HEK293 (cell line): ENCODE data around the gene NUMBL.
A peak's percentile ranks its signal among the peaks of the same experiment; 100 is the strongest.

ENCODE experiments used
- MZF1 ChIP-seq: fragments of 450-650 bp; formaldehyde crosslinking; IDR thresholded peaks from 2 replicates; pipeline ENCODE4 v1.5.1; 2017; ENCODE audit warnings: missing biosample characterization, missing genetic modification characterization, borderline replicate concordance
- SCRT2 ChIP-seq: fragments of 450-650 bp; formaldehyde crosslinking; IDR thresholded peaks from 2 replicates; pipeline ENCODE4 v1.5.1; 2016; ENCODE audit warnings: missing biosample characterization, missing genetic modification characterization
- SP2 ChIP-seq: fragments of 450-650 bp; formaldehyde crosslinking; IDR thresholded peaks from 2 replicates; pipeline ENCODE4 v1.5.1; 2016; ENCODE audit warnings: missing biosample characterization, missing genetic modification characterization
- TCF7L2 ChIP-seq: IDR thresholded peaks from 2 replicates; pipeline ENCODE4 v1.6.1; 2011; ENCODE audit warnings: low read depth, mild to moderate bottlenecking, inconsistent platforms, low read length, moderate library complexity, borderline replicate concordance
- YY1 ChIP-seq: fragments of 450-650 bp; formaldehyde crosslinking; IDR thresholded peaks from 2 replicates; pipeline ENCODE4 v1.5.1; 2018; ENCODE audit warnings: missing biosample characterization, missing genetic modification characterization
- ZBTB8A ChIP-seq: fragments of 450-650 bp; formaldehyde crosslinking; IDR thresholded peaks from 2 replicates; pipeline ENCODE4 v1.5.1; 2016; ENCODE audit warnings: missing biosample characterization, missing genetic modification characterization
- ZNF112 ChIP-seq: fragments of 450-650 bp; formaldehyde crosslinking; IDR thresholded peaks from 2 replicates; pipeline ENCODE4 v1.5.0; 2017; ENCODE audit warnings: missing biosample characterization, missing genetic modification characterization
- ZNF239 ChIP-seq: fragments of 450-650 bp; formaldehyde crosslinking; IDR thresholded peaks from 2 replicates; pipeline ENCODE4 v1.5.1; 2016; ENCODE audit warnings: missing biosample characterization, missing genetic modification characterization
- ZNF24 ChIP-seq: fragments of 450-650 bp; formaldehyde crosslinking; IDR thresholded peaks from 2 replicates; pipeline ENCODE4 v1.5.1; 2016; ENCODE audit warnings: missing biosample characterization, missing genetic modification characterization
- ZNF248 ChIP-seq: fragments of 450-650 bp; formaldehyde crosslinking; IDR thresholded peaks from 2 replicates; pipeline ENCODE4 v1.5.1; 2017; ENCODE audit warnings: missing biosample characterization, missing genetic modification characterization
- ZNF341 ChIP-seq: fragments of 450-650 bp; formaldehyde crosslinking; IDR thresholded peaks from 2 replicates; pipeline ENCODE4; 2016; ENCODE audit warnings: low read depth, missing biosample characterization, missing genetic modification characterization
- ZNF423 ChIP-seq: fragments of 450-650 bp; formaldehyde crosslinking; IDR thresholded peaks from 2 replicates; pipeline ENCODE4 v1.5.1; 2016; ENCODE audit warnings: missing biosample characterization, missing genetic modification characterization
- ZNF529 ChIP-seq: fragments of 450-650 bp; formaldehyde crosslinking; IDR thresholded peaks from 2 replicates; pipeline ENCODE4 v1.5.1; 2017; ENCODE audit warnings: missing genetic modification characterization, missing biosample characterization; ENCODE audit not compliant: insufficient replicate concordance
- ZNF530 ChIP-seq: fragments of 450-650 bp; formaldehyde crosslinking; IDR thresholded peaks from 2 replicates; pipeline ENCODE4 v1.5.1; 2016; ENCODE audit warnings: low read depth, missing biosample characterization, missing genetic modification characterization
- ZNF560 ChIP-seq: fragments of 450-650 bp; formaldehyde crosslinking; IDR thresholded peaks from 2 replicates; pipeline ENCODE4 v1.5.1; 2017; ENCODE audit warnings: missing biosample characterization, missing genetic modification characterization, borderline replicate concordance
- ZNF776 ChIP-seq: fragments of 450-650 bp; formaldehyde crosslinking; IDR thresholded peaks from 2 replicates; pipeline ENCODE4 v1.5.0; 2017; ENCODE audit warnings: missing biosample characterization, missing genetic modification characterization, borderline replicate concordance
- ZNF792 ChIP-seq: fragments of 450-650 bp; formaldehyde crosslinking; IDR thresholded peaks from 2 replicates; pipeline ENCODE4 v1.5.1; 2016; ENCODE audit warnings: missing biosample characterization, missing genetic modification characterization
- ZNF830 ChIP-seq: fragments of 450-650 bp; IDR thresholded peaks from 2 replicates; pipeline ENCODE4 v1.5.0; 2018; ENCODE audit warnings: missing biosample characterization, missing genetic modification characterization, low read depth, mild to moderate bottlenecking, moderate library complexity
- TF ChIP-seq, protein P1 (sequence below): fragments of 450-650 bp; formaldehyde crosslinking; IDR thresholded peaks from 2 replicates; pipeline ENCODE4; 2016; ENCODE audit warnings: missing biosample characterization, missing genetic modification characterization
- TF ChIP-seq, protein P2 (sequence below): fragments of 450-650 bp; formaldehyde crosslinking; IDR thresholded peaks from 2 replicates; pipeline ENCODE4 v1.5.1; 2016; ENCODE audit warnings: missing biosample characterization, missing genetic modification characterization
- TF ChIP-seq, protein P3 (sequence below): sonication (generic); formaldehyde crosslinking; IDR thresholded peaks from 2 replicates; pipeline ENCODE4 v1.8.1; 2022; ENCODE audit warnings: mild to moderate bottlenecking, moderate library complexity, missing genetic modification reagents
- TF ChIP-seq, protein P4 (sequence below): fragments of 450-650 bp; formaldehyde crosslinking; IDR thresholded peaks from 2 replicates; pipeline ENCODE4 v1.5.1; 2017; ENCODE audit warnings: missing biosample characterization, missing genetic modification characterization
- TF ChIP-seq, protein P5 (sequence below): fragments of 450-650 bp; formaldehyde crosslinking; IDR thresholded peaks from 2 replicates; pipeline ENCODE4 v1.5.1; 2016; ENCODE audit warnings: missing biosample characterization, missing genetic modification characterization
- TF ChIP-seq, protein P6 (sequence below): fragments of 450-650 bp; IDR thresholded peaks from 2 replicates; pipeline ENCODE4 v1.5.1; 2018; ENCODE audit warnings: missing biosample characterization, missing genetic modification characterization
- TF ChIP-seq, protein P7 (sequence below): fragments of 450-650 bp; formaldehyde crosslinking; IDR thresholded peaks from 2 replicates; pipeline ENCODE4 v1.5.1; 2016; ENCODE audit warnings: missing biosample characterization, missing genetic modification characterization

The NUMBL gene

DNA sequence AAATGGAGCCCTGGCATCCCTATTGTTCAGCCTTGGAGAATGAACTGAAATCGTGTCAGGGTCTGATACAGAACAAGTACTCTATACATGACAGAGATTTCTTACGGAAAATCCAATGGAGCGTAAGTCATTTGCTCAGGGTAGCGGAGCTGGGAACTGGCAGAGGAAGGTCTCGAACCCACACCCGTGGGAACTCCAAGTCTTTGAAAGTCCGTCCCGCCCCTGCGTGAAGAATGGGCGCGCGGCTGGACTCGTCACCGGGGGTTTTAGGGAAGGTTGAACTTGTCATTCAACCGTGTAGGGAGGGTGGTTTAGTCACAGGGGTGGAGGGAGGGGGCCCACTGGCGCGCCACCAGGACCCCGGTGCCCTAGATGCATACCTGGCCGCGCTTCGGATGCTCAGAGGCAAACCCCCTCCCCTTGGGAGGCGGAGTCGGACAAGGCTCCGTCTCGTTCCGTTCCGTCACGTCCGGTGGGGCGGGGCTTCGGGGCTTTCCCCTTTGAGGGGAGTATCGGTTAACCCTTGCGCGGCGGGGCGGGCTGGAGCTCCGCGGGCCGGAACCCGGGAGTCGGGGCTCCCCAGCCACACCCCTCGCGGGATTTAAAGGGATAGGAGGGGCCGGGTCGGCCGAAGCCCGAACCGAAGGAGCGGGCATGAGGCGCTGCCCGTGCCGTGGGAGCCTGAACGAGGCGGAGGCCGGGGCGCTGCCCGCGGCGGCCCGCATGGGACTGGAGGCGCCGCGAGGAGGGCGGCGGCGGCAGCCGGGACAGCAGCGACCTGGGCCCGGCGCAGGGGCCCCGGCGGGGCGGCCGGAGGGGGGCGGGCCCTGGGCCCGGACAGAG, 26.3 kb upstream of the NUMBL start, which contains the start of the genes COQ8B and ITPKC (continued):
- TF ChIP-seq ZNF529 (tag by site-specific recombination): no peak
- TF ChIP-seq ZNF341 (tag by site-specific recombination): peak; percentile 63
- no peak for TF ChIP-seq YY1 (tag by site-specific recombination)
- peak; percentile 99 for TF ChIP-seq SP2 (tag by site-specific recombination)
- TF ChIP-seq, protein P1, sequence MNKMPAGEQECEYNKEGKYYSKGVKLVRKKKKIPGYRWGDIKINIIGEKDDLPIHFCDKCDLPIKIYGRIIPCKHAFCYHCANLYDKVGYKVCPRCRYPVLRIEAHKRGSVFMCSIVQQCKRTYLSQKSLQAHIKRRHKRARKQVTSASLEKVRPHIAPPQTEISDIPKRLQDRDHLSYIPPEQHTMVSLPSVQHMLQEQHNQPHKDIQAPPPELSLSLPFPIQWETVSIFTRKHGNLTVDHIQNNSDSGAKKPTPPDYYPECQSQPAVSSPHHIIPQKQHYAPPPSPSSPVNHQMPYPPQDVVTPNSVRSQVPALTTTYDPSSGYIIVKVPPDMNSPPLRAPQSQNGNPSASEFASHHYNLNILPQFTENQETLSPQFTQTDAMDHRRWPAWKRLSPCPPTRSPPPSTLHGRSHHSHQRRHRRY (tag by site-specific recombination): no peak
- TF ChIP-seq, protein P2, sequence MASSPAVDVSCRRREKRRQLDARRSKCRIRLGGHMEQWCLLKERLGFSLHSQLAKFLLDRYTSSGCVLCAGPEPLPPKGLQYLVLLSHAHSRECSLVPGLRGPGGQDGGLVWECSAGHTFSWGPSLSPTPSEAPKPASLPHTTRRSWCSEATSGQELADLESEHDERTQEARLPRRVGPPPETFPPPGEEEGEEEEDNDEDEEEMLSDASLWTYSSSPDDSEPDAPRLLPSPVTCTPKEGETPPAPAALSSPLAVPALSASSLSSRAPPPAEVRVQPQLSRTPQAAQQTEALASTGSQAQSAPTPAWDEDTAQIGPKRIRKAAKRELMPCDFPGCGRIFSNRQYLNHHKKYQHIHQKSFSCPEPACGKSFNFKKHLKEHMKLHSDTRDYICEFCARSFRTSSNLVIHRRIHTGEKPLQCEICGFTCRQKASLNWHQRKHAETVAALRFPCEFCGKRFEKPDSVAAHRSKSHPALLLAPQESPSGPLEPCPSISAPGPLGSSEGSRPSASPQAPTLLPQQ (tag by site-specific recombination): peak; percentile 98
- TF ChIP-seq ZBTB8A: 0 out of 2 replicates have a peak, but pooled peaks have one; percentile 55
- TF ChIP-seq ZNF112 (tag by site-specific recombination): no peak
- TF ChIP-seq, protein P3, sequence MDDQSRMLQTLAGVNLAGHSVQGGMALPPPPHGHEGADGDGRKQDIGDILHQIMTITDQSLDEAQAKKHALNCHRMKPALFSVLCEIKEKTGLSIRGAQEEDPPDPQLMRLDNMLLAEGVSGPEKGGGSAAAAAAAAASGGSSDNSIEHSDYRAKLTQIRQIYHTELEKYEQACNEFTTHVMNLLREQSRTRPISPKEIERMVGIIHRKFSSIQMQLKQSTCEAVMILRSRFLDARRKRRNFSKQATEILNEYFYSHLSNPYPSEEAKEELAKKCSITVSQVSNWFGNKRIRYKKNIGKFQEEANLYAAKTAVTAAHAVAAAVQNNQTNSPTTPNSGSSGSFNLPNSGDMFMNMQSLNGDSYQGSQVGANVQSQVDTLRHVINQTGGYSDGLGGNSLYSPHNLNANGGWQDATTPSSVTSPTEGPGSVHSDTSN (CRISPR knock-in tag): no peak
- TF ChIP-seq, protein P4, sequence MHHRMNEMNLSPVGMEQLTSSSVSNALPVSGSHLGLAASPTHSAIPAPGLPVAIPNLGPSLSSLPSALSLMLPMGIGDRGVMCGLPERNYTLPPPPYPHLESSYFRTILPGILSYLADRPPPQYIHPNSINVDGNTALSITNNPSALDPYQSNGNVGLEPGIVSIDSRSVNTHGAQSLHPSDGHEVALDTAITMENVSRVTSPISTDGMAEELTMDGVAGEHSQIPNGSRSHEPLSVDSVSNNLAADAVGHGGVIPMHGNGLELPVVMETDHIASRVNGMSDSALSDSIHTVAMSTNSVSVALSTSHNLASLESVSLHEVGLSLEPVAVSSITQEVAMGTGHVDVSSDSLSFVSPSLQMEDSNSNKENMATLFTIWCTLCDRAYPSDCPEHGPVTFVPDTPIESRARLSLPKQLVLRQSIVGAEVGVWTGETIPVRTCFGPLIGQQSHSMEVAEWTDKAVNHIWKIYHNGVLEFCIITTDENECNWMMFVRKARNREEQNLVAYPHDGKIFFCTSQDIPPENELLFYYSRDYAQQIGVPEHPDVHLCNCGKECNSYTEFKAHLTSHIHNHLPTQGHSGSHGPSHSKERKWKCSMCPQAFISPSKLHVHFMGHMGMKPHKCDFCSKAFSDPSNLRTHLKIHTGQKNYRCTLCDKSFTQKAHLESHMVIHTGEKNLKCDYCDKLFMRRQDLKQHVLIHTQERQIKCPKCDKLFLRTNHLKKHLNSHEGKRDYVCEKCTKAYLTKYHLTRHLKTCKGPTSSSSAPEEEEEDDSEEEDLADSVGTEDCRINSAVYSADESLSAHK: no peak
- TF ChIP-seq, protein P5, sequence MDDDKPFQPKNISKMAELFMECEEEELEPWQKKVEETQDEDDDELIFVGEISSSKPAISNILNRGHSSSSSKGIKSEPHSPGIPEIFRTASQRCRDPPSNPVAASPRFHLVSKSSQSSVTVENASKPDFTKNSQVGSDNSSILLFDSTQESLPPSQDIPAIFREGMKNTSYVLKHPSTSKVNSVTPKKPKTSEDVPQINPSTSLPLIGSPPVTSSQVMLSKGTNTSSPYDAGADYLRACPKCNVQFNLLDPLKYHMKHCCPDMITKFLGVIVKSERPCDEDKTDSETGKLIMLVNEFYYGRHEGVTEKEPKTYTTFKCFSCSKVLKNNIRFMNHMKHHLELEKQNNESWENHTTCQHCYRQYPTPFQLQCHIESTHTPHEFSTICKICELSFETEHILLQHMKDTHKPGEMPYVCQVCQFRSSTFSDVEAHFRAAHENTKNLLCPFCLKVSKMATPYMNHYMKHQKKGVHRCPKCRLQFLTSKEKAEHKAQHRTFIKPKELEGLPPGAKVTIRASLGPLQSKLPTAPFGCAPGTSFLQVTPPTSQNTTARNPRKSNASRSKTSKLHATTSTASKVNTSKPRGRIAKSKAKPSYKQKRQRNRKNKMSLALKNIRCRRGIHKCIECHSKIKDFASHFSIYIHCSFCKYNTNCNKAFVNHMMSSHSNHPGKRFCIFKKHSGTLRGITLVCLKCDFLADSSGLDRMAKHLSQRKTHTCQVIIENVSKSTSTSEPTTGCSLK (tag by site-specific recombination): no peak
- no peak for TF ChIP-seq ZNF248 (tag by site-specific recombination)
- peak; percentile 76; the same call in 1 of the 2 replicates for TF ChIP-seq ZNF24 (tag by site-specific recombination)
- no peak for TF ChIP-seq ZNF560 (tag by site-specific recombination)
- TF ChIP-seq ZNF423 (tag by site-specific recombination): no peak
- TF ChIP-seq ZNF530 (tag by site-specific recombination): no peak
- TF ChIP-seq MZF1 (tag by site-specific recombination): peak; percentile 14; the same call in 1 of the 2 replicates
- TF ChIP-seq ZNF792 (tag by site-specific recombination): 0 out of 2 replicates have a peak, but pooled peaks have one; percentile 40
- 0 out of 2 replicates have a peak, but pooled peaks have one; percentile 21 for TF ChIP-seq ZNF239
- no peak for TF ChIP-seq ZNF776 (tag by site-specific recombination)
- TF ChIP-seq TCF7L2: no peak
- no peak for TF ChIP-seq ZNF830 (tag by site-specific recombination)
- TF ChIP-seq, protein P6, sequence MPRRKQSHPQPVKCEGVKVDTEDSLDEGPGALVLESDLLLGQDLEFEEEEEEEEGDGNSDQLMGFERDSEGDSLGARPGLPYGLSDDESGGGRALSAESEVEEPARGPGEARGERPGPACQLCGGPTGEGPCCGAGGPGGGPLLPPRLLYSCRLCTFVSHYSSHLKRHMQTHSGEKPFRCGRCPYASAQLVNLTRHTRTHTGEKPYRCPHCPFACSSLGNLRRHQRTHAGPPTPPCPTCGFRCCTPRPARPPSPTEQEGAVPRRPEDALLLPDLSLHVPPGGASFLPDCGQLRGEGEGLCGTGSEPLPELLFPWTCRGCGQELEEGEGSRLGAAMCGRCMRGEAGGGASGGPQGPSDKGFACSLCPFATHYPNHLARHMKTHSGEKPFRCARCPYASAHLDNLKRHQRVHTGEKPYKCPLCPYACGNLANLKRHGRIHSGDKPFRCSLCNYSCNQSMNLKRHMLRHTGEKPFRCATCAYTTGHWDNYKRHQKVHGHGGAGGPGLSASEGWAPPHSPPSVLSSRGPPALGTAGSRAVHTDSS (tag by site-specific recombination): 0 out of 2 replicates have a peak, but pooled peaks have one; percentile 11
- TF ChIP-seq, protein P7, sequence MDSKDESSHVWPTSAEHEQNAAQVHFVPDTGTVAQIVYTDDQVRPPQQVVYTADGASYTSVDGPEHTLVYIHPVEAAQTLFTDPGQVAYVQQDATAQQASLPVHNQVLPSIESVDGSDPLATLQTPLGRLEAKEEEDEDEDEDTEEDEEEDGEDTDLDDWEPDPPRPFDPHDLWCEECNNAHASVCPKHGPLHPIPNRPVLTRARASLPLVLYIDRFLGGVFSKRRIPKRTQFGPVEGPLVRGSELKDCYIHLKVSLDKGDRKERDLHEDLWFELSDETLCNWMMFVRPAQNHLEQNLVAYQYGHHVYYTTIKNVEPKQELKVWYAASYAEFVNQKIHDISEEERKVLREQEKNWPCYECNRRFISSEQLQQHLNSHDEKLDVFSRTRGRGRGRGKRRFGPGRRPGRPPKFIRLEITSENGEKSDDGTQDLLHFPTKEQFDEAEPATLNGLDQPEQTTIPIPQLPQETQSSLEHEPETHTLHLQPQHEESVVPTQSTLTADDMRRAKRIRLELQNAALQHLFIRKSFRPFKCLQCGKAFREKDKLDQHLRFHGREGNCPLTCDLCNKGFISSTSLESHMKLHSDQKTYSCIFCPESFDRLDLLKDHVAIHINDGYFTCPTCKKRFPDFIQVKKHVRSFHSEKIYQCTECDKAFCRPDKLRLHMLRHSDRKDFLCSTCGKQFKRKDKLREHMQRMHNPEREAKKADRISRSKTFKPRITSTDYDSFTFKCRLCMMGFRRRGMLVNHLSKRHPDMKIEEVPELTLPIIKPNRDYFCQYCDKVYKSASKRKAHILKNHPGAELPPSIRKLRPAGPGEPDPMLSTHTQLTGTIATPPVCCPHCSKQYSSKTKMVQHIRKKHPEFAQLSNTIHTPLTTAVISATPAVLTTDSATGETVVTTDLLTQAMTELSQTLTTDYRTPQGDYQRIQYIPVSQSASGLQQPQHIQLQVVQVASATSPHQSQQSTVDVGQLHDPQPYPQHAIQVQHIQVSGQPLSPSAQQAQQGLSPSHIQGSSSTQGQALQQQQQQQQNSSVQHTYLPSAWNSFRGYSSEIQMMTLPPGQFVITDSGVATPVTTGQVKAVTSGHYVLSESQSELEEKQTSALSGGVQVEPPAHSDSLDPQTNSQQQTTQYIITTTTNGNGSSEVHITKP (tag by site-specific recombination): peak; percentile 95
- no peak for TF ChIP-seq SCRT2
